Panc1 (cell line): ENCODE results near the gene PAQR4. TPM values are rescaled to one million over a fixed set of nuclear protein-coding genes. Genes with fewer than 3 reads are reported as not detected.
A peak's percentile ranks its signal among the peaks of the same experiment; 100 is the strongest.

ENCODE experiments used
- ATAC-seq: fragments of 200-7000 bp; cut with Tn5 transposase; 2 replicates; pipeline ENCODE4 v1.9.1; 2020; ENCODE audit warnings: mild to moderate bottlenecking, moderate library complexity
- BruUV-seq: library from RNA; stranded (reverse); fragments of 400-500 nt; replicated peaks from 2 replicates; lab custom pipeline; 2021; lab: Mats Ljungman, UMichigan
- CTCF ChIA-PET: fragments of 300-600 bp; sonication (Branson Sonifier 250); formaldehyde crosslinking; loops from one replicate; lab custom pipeline; 2022; ENCODE audit warnings: antibody characterized with exemption; lab: Charles Lee
- POLR2A ChIA-PET: fragments of 300-600 bp; sonication (Branson Sonifier 250); formaldehyde crosslinking; loops from one replicate; lab custom pipeline; 2022; ENCODE audit warnings: antibody characterized with exemption; lab: Charles Lee
- DNase-seq: peaks from one replicate; pipeline ENCODE4 v3.0.0-alpha.2; 2010; ENCODE audit warnings: low read depth, low spot score
- H3K27ac ChIP-seq: 2 replicates; pipeline ENCODE4 v1.5.1; 2011; ENCODE audit warnings: mild to moderate bottlenecking, low read length, inconsistent platforms
- H3K27me3 ChIP-seq: fragments of 200-500 bp; sonication (Bioruptor generic); 2 replicates; pipeline ENCODE4 v1.6.0; 2014; ENCODE audit warnings: low read length, inconsistent platforms; ENCODE audit not compliant: control insufficient read depth, insufficient read depth
- H3K36me3 ChIP-seq: fragments of 200-500 bp; sonication (Bioruptor generic); 2 replicates; pipeline ENCODE4 v1.5.1; 2014; ENCODE audit warnings: inconsistent platforms, mild to moderate bottlenecking, low read length, moderate library complexity; ENCODE audit not compliant: control insufficient read depth, insufficient read depth
- H3K4me1 ChIP-seq: 2 replicates; pipeline ENCODE4 v1.5.1; 2011; ENCODE audit warnings: inconsistent platforms, mild to moderate bottlenecking, low read length, moderate library complexity; ENCODE audit not compliant: control insufficient read depth, insufficient read depth
- H3K4me3 ChIP-seq, 2 experiments: 2 replicates each; pipeline ENCODE4 v1.5.1; 2011 to 2012; ENCODE audit warnings: low read depth in 2 of 2, low read length in 2 of 2, mild to moderate bottlenecking in 2 of 2, inconsistent platforms in 1 of 2, moderate library complexity in 1 of 2
- H3K9me3 ChIP-seq: fragments of 200-500 bp; sonication (Bioruptor generic); 2 replicates; pipeline ENCODE4 v1.5.1; 2014; ENCODE audit warnings: low read depth, mild to moderate bottlenecking, inconsistent platforms, low read length, moderate library complexity; ENCODE audit not compliant: control insufficient read depth, insufficient read depth
- POLR2AphosphoS5 ChIP-seq: IDR thresholded peaks from 2 replicates; pipeline ENCODE4 v1.6.1; 2012; ENCODE audit warnings: mild to moderate bottlenecking, low read depth, low read length, moderate library complexity
- SIN3A ChIP-seq: IDR thresholded peaks from 2 replicates; pipeline ENCODE4 v1.6.1; 2012; ENCODE audit warnings: low read depth, mild to moderate bottlenecking, low read length, moderate library complexity, borderline replicate concordance; ENCODE audit not compliant: insufficient read depth
- TCF7L2 ChIP-seq: IDR thresholded peaks from 2 replicates; pipeline ENCODE4 v1.6.1; 2011; ENCODE audit warnings: mild to moderate bottlenecking, low read depth, low read length, inconsistent platforms
- in situ Hi-C: cut with HindIII; loops from 2 replicates; pipeline ENCODE4 v1.10.0; 2016; ENCODE audit warnings: low sequenced_read_pairs, low pct_unique_long_range_greater_than_20kb
- intact Hi-C: fragments of 100-400 bp; cut with micrococcal nuclease; formaldehyde crosslinking; loops from one replicate; pipeline ENCODE4 v1.10.0; 2022; ENCODE audit not compliant: unreplicated experiment
- total RNA-seq: library from RNA; stranded (reverse); gene quantifications from one replicate; pipeline ENCODE4 v1.2.1, GENCODE V29; 2021; ENCODE audit not compliant: unreplicated experiment
- TF ChIP-seq, protein P1 (sequence below), 2 experiments: IDR thresholded peaks; 2 replicates each; pipeline ENCODE4 v1.6.1; 2011 to 2012; ENCODE audit warnings: low read depth in 2 of 2, control low read depth in 1 of 2, low read length in 1 of 2, mild to moderate bottlenecking in 1 of 2, moderate library complexity in 1 of 2; ENCODE audit not compliant: insufficient read depth in 1 of 2
- TF ChIP-seq, protein P2 (sequence below): fragments of 450-650 bp; IDR thresholded peaks from 2 replicates; pipeline ENCODE4 v1.5.1; 2017; ENCODE audit warnings: mild to moderate bottlenecking

Gene PAQR4
- total RNA-seq, 1 experiment from 2014 or later: 51.8 TPM

DNA sequence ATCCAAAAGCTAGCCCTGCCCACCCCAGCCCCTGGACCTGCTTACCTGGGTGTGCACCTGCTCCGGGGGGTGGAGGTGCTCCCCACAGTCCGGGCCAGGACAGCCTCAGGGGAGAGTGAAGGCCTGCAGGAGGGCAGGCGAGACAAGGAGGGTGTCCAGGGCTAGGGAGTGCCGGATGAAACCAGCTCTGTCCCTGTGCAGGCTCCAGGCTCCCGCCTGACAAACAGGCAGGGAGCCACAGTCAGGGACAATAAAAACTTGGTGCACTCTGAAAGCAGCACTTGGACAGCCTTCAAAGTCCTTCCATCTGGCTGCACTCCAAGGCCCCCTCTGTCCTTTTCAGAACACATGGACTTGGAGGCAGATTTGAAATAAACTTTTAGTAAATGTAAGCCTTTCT lies 3.9 kb downstream of the PAQR4 start:
- ChIA-PET CTCF (interaction anchor here (0.6 kb wide), 1 partner anchor 14 kb away, joined by 6 read pairs; no protein-coding TSS in a partner anchor), POLR2A (interaction anchor here (0.9 kb wide), 1 partner anchor 8 kb away, joined by 5 read pairs; no protein-coding TSS in a partner anchor)
- H3K36me3 ChIP-seq: no peaks in the 10 kb centered on the region
- intact Hi-C loops (no loop called here), in situ Hi-C loops (no loop called here)
- TF ChIP-seq, protein P1, sequence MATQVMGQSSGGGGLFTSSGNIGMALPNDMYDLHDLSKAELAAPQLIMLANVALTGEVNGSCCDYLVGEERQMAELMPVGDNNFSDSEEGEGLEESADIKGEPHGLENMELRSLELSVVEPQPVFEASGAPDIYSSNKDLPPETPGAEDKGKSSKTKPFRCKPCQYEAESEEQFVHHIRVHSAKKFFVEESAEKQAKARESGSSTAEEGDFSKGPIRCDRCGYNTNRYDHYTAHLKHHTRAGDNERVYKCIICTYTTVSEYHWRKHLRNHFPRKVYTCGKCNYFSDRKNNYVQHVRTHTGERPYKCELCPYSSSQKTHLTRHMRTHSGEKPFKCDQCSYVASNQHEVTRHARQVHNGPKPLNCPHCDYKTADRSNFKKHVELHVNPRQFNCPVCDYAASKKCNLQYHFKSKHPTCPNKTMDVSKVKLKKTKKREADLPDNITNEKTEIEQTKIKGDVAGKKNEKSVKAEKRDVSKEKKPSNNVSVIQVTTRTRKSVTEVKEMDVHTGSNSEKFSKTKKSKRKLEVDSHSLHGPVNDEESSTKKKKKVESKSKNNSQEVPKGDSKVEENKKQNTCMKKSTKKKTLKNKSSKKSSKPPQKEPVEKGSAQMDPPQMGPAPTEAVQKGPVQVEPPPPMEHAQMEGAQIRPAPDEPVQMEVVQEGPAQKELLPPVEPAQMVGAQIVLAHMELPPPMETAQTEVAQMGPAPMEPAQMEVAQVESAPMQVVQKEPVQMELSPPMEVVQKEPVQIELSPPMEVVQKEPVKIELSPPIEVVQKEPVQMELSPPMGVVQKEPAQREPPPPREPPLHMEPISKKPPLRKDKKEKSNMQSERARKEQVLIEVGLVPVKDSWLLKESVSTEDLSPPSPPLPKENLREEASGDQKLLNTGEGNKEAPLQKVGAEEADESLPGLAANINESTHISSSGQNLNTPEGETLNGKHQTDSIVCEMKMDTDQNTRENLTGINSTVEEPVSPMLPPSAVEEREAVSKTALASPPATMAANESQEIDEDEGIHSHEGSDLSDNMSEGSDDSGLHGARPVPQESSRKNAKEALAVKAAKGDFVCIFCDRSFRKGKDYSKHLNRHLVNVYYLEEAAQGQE (IDR thresholded peaks at IDR 0.05; ENCODE audit: insufficient read depth in 1 of 2, low read depth in 2 of 2, low read length in 1 of 2): no peak
- TF ChIP-seq SIN3A (0 out of 2 replicates have a peak, but pooled peaks have one; percentile 63), TCF7L2 (peak; percentile 48; the same call in 1 of the 2 replicates), POLR2AphosphoS5 (peak; percentile 73; the same call in 1 of the 2 replicates)
- TF ChIP-seq, protein P2, sequence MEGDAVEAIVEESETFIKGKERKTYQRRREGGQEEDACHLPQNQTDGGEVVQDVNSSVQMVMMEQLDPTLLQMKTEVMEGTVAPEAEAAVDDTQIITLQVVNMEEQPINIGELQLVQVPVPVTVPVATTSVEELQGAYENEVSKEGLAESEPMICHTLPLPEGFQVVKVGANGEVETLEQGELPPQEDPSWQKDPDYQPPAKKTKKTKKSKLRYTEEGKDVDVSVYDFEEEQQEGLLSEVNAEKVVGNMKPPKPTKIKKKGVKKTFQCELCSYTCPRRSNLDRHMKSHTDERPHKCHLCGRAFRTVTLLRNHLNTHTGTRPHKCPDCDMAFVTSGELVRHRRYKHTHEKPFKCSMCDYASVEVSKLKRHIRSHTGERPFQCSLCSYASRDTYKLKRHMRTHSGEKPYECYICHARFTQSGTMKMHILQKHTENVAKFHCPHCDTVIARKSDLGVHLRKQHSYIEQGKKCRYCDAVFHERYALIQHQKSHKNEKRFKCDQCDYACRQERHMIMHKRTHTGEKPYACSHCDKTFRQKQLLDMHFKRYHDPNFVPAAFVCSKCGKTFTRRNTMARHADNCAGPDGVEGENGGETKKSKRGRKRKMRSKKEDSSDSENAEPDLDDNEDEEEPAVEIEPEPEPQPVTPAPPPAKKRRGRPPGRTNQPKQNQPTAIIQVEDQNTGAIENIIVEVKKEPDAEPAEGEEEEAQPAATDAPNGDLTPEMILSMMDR: no peak
- no TSS peak for BruUV-seq
- no peak for ATAC-seq
- peaks cover 61% of the 10 kb centered on the region for H3K4me1 ChIP-seq
- H3K27ac ChIP-seq: peak overlapping the region; percentile 71
- no peaks in the 10 kb centered on the region for H3K9me3 ChIP-seq
- no peak overlapping the region for H3K4me3 ChIP-seq
- no peaks in the 10 kb centered on the region for H3K27me3 ChIP-seq
- DNase-seq: no peak

DNA sequence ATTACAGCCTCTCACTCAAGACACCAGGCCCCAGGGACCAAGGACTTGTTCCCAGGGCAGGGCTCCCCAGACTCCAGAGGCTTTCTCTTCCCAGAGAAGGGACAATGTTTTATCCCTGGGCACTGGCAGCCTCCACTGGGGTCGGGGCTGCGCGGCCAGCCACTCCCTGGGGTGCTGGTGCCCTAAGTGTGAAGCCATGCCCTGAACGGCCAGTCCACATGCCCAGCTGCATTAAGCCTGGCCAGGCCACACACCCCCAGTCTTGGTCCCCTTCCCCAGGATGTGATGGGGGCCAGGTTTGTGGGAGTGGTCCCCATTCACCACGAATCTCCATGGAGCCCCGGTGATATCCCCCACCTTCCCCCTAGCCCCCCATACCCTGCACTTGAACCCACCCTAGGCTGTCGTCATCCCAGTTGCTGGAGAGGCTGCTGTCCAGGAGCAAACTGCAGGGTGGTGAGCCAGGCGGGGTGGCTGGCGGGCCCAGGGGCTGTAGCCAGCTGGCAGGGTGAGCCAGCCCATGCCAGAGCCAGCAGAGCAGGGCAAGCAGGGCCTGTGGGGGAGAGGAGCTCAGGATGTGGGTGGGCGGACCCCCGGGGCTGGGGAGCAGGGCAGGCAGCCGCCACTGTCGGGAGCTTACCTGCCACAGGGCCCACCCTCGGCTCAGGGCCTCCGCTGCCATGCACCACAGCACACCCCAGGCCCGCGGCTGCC lies 4.6 kb downstream of the PAQR4 start:
- TF ChIP-seq TCF7L2 (no peak), POLR2AphosphoS5 (no peak), SIN3A (no peak)
- TF ChIP-seq, protein P2: no peak
- TF ChIP-seq, protein P1 (IDR thresholded peaks at IDR 0.05; ENCODE audit: insufficient read depth in 1 of 2, low read depth in 2 of 2, low read length in 1 of 2): no peak
- Histone ChIP-seq H3K4me3 (no peak overlapping the region), H3K4me1 (peaks cover 59% of the 10 kb centered on the region), H3K36me3 (no peaks in the 10 kb centered on the region), H3K27me3 (no peaks in the 10 kb centered on the region), H3K27ac (peak overlapping the region; percentile 71), H3K9me3 (no peaks in the 10 kb centered on the region)
- BruUV-seq: no TSS peak
- CTCF ChIA-PET: no interaction called here
- in situ Hi-C loops: no loop called here
- intact Hi-C loops: no loop called here
- POLR2A ChIA-PET: interaction anchor here (0.5 to 0.9 kb wide), 2 partner anchors 9 to 203 kb away, joined by 5 to 6 read pairs; no protein-coding TSS in a partner anchor
- no peak for ATAC-seq
- DNase-seq: no peak
